NCI-H2227 treated with DMSO at 0.1 percent for 48 hours (cell line): ENCODE measurements around the gene NSUN7.
"Not testable (repeated sequence)": the region's sequence is repeated elsewhere in the genome, so short reads cannot be mapped to it uniquely, and the experiment has no call there.

Experiments
- DNase-seq: peaks from one replicate; lab custom pipeline; 2025; lab: John Stamatoyannopoulos, UW

The NSUN7 gene

DNA sequence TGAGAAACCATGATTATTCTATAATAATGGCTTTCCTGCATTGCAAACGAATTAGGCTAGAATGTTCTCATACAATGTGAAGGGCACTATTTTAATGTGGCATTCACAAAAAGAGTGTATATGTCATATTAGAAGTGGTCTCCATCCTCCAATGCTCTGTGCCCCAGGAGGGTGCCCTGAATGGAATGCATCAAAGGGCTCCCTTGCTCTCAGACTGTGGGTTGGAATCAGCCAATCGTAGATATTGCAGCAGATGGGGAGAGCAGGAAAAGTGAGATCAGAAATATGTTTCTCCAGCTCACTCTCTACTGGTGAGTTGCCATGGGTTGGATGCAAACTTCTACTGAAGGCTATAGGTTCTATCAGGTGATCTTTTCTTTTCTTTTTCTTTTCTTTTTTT is 11.9 kb upstream of the NSUN7 start:
- no peak for DNase-seq

GRCh38 chr4:40739347-40739746 is 10.4 kb upstream of the NSUN7 start:
- no peak for DNase-seq

DNA sequence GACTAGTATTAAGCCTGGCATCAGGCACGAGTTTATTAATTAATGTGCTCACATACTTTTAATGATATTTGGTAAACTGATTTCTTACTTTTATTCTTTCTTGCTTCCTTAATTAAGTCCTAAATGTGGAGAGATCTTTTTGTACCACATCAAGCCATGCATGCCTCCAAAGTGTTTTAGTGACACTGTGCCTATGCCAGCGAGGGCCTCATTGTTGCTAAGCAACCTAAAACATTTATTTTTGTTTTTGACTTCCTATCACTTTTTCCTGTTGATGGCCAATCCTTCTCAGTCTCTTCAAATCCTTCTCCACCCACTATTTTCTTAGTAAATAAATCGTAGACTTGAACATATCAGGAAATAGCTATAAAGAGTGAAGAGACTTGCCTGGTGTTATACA is 5.5 kb upstream of the NSUN7 start:
- no peak for DNase-seq

- DNase-seq = no peak
These were observed 4.3 kb upstream of the NSUN7 start for GRCh38 chr4:40745285-40745984.

DNA sequence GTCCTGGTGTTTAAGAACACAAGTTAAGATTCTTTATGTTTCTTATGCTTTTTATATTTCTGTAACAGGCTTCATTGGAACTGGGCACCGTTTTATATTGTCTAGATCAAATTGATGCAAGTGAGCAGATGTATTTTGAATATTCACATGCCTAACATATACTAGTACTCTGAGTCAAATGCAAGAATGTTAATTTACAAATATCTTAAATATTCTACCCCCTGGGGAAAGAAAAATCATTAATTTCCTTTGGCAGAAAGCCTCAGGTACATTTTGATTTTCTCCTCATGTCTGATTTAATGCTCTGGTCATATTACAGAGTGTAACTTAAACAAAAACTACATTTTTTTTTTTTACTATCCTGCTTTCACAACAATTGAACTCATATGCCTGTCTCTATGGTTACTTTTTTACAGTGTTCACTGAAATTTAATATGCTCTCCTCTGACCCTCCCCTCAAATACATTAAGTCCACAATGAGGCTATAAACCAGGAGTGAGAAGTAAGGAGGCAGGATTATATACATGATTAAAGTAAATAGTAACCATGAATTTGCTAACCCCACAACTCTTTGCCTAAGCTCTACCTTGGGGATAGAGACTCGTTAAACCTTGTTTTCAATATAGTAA is 2.4 kb upstream of the NSUN7 start:
- no peak for DNase-seq

- peak; percentile 10 for DNase-seq
These were observed 905 bp downstream of the NSUN7 start for GRCh38 chr4:40750461-40751258.

- DNase-seq = no peak
These were observed 5.9 kb downstream of the NSUN7 start for GRCh38 chr4:40755616-40756015.

DNA sequence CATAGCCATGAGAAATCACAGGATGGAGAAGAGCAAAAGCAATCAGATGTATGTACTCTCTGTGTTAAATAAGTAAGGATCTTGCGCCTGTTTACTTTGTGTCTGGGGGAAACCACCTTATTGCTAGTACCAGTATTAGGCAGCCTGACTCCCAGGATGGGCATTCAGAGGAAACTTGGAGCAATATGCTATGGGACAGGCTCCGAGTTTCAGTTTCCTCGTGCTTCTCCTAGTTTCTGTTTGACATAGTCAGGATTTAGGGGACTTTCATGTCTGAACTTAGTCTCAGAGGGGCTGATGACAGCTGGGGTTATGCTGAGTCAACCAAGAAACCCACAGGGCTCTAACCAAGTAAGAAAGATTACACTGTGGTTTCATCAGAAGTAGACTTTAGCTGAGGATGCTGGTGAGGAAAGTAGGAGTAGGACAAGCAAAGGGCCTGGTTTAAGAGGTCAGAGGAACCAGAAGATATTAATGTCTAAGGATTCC is 13.5 kb downstream of the NSUN7 start:
- no peak for DNase-seq

DNA sequence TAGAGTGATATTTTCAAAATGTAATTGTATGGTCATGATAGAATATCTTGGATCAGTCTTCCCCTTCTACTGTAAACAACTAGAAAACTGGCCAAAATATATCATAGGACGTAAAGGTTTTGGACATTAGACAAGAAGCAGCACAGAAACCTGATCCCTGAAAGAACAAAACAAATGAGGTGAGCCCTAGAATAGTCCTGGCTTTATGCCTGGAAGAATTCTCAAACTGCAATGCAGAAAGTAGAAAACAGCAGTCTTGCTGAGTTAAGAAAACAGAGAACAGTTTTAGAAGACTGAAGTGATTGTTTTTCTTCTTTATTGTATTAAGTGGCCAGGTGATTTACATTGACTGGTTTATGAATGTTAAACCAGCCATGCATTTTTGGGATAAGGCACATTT is 19.5 kb downstream of the NSUN7 start:
- no peak for DNase-seq

GRCh38 chr4:40778090-40778489 is 28.3 kb downstream of the NSUN7 start:
- DNase-seq = no peak

DNA sequence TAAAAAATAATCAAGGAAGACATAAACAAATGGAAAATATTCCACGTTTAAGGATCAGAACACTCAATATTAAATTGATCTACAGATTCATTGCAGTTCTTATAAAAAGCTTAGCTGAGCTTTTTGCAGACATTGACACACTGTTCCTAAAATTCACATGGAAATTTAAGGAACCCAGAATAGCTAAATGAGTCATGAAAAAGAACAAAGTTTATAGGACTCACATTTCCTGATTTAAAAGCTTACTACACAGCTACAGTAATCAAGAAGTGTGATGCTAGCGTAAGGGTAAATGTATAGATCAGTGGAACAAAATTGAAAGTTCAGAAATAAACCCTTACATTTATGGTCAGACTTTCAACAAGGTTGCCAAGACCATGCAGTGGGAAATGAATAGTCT is 33.1 kb downstream of the NSUN7 start:
- no peak for DNase-seq

GRCh38 chr4:40785727-40786126 is 36.0 kb downstream of the NSUN7 start:
- no peak for DNase-seq

- no peak for DNase-seq
These were observed 38.6 kb downstream of the NSUN7 start for GRCh38 chr4:40788331-40788730.

- no peak for DNase-seq
These were observed 39.3 kb downstream of the NSUN7 start for GRCh38 chr4:40789031-40789430.

DNA sequence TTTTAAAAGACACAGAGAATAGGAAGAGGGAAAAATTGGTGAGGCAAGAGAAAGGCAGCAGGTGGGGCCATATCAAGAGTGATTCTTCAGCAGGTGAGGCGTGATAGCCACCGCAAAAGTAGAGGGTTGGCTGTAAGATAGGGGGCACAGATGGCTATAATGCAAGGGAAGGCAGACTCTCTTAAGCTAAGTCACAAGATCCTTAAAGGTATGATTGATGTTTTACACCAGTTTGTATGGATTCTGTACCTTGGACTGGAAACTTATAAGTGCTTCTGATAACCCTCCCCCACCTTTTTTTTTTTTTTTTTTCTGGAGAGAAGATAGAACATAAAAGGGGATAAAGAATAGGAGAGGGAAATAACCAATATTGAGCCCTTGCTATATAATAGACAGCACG is 40.0 kb downstream of the NSUN7 start:
- no peak for DNase-seq

DNA sequence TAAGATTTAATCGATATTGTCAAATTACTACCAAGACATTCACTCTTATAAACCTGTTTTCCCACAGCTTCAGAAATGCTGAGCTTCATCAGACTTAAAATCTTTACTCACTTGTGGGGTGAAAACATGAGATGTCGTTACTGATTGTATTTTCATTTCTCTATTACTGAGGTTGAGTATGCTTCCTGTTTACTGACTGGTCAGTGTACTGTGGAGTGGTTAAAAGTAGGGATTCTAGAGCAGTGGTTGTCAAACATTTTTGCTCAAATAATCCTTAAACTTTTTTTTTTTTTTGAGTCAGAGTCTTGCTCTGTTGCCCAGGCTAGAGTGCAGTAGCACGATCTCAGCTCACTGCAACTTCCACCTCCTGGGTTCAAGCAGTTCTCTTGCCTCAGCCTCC is 50.3 kb downstream of the NSUN7 start:
- DNase-seq = no peak

DNA sequence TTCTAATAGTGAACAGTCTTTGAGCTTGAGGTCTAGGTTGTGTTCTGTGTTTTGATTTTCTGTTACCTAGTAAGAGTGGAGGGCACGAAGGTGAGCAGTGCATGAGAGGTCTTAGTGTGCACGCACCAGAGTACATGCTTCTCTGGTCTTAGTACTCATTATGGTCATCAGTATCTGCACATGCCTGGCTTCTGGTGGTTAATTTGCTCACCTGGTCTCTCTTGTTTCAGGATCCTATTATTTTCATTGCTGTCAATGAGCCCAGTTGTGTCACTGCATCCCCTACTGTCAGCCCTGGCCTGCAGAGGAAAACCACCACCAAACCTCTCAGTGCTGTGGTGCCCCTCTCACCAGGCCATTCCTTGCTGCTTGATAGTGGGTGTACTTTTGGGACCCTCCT is 54.8 kb downstream of the NSUN7 start:
- no peak for DNase-seq

DNA sequence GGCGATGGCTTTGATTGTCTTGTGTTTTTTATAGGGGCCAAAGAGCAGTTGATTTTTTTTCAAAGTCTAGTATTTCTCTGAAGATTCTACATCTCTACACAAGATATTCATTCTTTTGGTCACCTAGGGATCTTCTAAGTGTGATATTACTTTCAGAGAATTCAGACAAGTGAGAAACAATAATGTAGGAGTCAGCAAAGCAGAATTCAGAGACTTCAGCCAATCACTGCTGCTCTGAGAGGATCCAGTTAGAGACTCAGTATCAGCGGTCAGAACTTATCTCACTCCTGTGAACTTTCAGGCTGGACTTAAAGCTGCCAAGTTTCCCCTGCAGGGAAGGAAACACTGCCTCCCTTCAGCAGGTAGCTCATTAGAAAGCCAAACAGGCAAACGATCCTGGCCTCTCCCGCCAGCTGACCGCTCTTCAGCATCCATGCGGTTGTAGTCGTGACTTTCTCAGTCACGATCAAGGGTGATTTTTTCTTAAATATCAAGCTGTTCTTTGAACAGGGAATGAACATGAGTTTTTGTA is 59.2 kb downstream of the NSUN7 start:
- DNase-seq = no peak

DNA sequence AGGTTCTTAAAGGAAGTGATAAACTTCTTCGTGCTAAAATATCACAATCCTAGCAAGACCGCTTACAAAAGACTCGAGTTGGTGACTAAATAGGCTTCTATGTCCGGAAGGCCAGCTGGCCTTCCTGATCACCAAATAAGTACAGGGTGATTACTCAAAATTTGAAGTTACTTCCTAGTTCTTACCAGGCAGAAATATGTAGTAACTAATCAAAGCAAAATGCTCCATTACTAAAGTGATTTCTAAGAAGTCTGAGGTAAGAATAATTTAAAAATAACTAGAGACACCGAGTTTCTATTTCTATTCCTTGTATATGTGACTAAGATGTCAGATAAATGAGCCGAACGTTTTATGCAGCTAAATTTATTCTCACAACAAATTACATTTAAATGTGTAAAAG is 62.2 kb downstream of the NSUN7 start:
- DNase-seq = no peak

GRCh38 chr4:40812386-40812785 is 62.6 kb downstream of the NSUN7 start:
- DNase-seq = no peak

GRCh38 chr4:40812856-40813255 is 63.1 kb downstream of the NSUN7 start:
- no peak for DNase-seq

DNA sequence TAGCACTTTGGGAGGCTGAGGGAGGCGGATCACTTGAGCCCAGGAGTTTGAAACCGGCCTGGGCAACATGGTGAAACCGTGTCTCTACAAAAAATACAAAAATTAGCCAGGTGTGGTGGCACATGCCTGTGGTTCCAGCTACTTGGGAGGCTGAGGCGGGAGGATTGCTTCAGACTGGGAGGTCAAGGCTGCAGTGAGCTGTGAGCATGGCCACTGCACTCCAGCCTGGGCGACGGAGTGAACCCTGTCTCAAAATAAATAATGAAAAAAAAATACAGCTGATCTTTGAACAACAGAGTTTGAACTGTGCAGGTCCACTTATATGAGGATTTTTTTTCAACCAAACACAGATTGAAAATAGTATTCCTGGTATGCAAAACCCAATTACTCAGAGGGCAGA is 67.4 kb downstream of the NSUN7 start:
- DNase-seq = not testable (repeated sequence)

DNA sequence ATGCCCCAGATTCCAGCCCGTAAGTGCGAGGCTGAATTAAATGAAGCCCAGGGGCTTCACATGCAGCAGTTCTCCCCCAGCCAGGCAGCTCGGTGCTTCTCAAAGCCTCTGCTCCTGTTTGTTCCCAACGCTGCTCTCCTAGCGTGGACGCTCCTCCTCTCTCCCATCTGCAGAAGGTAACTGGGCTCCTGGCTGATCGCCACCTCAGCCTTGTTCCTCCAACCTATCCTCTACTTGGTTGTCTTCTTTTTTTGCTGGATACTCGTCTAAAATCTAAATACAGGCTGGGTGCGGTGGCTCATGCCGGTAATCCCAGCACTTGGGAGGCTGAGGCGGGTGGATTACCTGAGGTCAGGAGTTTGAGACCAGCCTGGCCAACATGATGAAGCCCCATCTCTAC is 70.3 kb downstream of the NSUN7 start:
- no peak for DNase-seq
